ENCODE measurements around the gene ZNF117.

DNA sequence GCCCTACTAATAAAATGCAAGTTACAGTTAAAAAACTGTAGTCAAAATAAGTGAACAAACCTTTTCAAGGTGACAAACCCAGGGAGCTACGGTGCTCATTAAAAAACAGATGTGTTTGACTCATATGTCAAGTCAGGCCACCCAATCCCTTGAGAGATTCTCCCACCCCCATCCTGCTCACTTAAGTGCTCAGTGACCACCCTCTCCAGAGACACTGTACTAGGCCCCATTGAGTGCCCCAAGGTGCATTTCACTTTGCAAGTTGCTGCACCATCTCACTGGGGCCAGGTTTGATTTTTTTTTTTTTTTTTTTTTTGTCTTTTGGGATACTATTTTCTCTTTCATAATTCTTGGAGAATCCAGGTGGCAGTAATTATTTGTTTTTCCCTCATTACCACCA is 13.7 kb upstream of the ZNF117 start:
- TF ChIP-seq, protein P1, sequence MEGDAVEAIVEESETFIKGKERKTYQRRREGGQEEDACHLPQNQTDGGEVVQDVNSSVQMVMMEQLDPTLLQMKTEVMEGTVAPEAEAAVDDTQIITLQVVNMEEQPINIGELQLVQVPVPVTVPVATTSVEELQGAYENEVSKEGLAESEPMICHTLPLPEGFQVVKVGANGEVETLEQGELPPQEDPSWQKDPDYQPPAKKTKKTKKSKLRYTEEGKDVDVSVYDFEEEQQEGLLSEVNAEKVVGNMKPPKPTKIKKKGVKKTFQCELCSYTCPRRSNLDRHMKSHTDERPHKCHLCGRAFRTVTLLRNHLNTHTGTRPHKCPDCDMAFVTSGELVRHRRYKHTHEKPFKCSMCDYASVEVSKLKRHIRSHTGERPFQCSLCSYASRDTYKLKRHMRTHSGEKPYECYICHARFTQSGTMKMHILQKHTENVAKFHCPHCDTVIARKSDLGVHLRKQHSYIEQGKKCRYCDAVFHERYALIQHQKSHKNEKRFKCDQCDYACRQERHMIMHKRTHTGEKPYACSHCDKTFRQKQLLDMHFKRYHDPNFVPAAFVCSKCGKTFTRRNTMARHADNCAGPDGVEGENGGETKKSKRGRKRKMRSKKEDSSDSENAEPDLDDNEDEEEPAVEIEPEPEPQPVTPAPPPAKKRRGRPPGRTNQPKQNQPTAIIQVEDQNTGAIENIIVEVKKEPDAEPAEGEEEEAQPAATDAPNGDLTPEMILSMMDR (IDR thresholded peaks at IDR 0.05 in 2 of 3, conservative IDR thresholded peaks at IDR 0.05 in 1 of 3; ENCODE audit: borderline replicate concordance in 1 of 3, insufficient read depth in 1 of 3, low read depth in 2 of 3, low read length in 2 of 3), result no peak
- no peak for TF ChIP-seq ZNF274 (IDR thresholded peaks at IDR 0.05; ENCODE audit: low read depth, low read length)
- no peak for TF ChIP-seq ELF1 (IDR thresholded peaks at IDR 0.05; ENCODE audit: borderline replicate concordance, low read depth)
- TF ChIP-seq POLR2A (IDR thresholded peaks at IDR 0.05; ENCODE audit: borderline replicate concordance, extremely low read depth, insufficient read depth, insufficient read length), result no peak
- no peak for TF ChIP-seq SIN3A (IDR thresholded peaks at IDR 0.05; ENCODE audit: low read depth)

Measured in HCT116 (cell line).